Activated CD4-positive, alpha-beta T cell treated with anti-CD3 and anti-CD28 coated beads for 36 hours (primary cell): ENCODE data around the gene ENAH. TPM values are rescaled to one million over a fixed set of nuclear protein-coding genes. Genes with fewer than 3 reads are reported as not detected.

Experiments used
- ATAC-seq: fragments of 200-7000 bp; cut with Tn5 transposase; one replicate; pipeline ENCODE4 v1.10.0; 2021; ENCODE audit warnings: mild to moderate bottlenecking, moderate library complexity
- CTCF ChIA-PET: fragments of 350-600 bp; sonication (Branson Sonifier 250); formaldehyde crosslinking; loops from one replicate; lab custom pipeline; 2021; ENCODE audit warnings: antibody characterized with exemption; lab: Charles Lee
- POLR2A ChIA-PET: fragments of 350-600 bp; sonication (Branson Sonifier 250); formaldehyde crosslinking; loops from one replicate; lab custom pipeline; 2021; ENCODE audit warnings: antibody characterized with exemption, inconsistent platforms; lab: Charles Lee
- DNase-seq: peaks from one replicate; pipeline ENCODE4 v3.0.0-alpha.2; 2020
- H3K27ac Mint-ChIP-seq: one replicate; pipeline ENCODE4 v1.8.0; 2021; ENCODE audit warnings: mixed read lengths
- H3K27me3 Mint-ChIP-seq: one replicate; pipeline ENCODE4 v1.8.0; 2021; ENCODE audit warnings: mixed read lengths
- H3K36me3 Mint-ChIP-seq: one replicate; pipeline ENCODE4 v1.8.0; 2021; ENCODE audit warnings: low read depth, mixed read lengths
- H3K4me1 Mint-ChIP-seq: one replicate; pipeline ENCODE4 v1.8.0; 2021; ENCODE audit warnings: mixed read lengths
- H3K4me3 Mint-ChIP-seq: one replicate; pipeline ENCODE4 v1.8.0; 2021; ENCODE audit warnings: mild to moderate bottlenecking, moderate library complexity, mixed read lengths
- H3K9me3 Mint-ChIP-seq: one replicate; pipeline ENCODE4 v1.8.0; 2021; ENCODE audit warnings: low read depth, mixed read lengths
- intact Hi-C, 2 experiments: fragments of 100-400 bp; cut with DNase I in 1 of 2; cut with micrococcal nuclease in 1 of 2; formaldehyde crosslinking; loops; one replicate each; pipeline versions ENCODE4 v1.14.2 to v1.15.1; 2022 to 2024; cut with DNase I, micrococcal nuclease
- total RNA-seq, 2 experiments: library from RNA; stranded (reverse); gene quantifications; one replicate each; pipeline ENCODE4 v1.2.3, GENCODE V29; 2021

Gene ENAH
- total RNA-seq, 2 experiments from 2014 or later: 0.62 to 0.81 TPM

DNA sequence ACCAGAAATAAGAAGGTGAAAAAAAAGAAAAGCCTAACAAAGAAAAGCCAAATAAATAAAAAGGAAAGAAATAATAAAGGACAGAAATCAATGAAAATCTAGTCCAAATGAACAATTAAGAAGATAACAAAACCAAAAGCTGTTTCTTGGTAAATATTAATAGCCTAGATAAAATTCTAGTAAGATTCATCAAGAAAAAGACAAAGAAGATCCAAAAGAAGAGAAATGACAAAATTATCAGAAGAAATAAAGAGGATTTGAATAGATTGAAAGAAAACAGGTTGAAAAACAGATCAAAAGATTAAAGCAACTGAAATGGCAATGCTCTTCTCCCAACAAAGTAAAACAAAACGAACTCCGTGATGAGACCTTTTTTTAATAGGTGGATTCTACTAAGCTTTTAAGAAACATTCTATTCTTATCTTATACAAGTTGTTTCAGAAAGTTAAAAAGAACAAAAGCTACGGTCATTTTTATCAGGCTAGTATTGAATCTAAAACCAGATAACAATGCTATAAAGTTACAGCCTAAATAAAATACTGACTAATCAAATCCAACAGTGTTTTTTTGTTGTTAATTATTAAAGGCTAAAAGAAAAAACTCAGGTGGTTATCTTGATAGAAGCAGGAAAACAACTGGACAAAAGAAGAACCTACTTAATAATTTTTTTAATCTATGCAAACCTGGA, 50.9 kb downstream of the ENAH start:
- CTCF ChIA-PET: no interaction called here
- POLR2A ChIA-PET: no interaction called here
- H3K27me3 Mint-ChIP-seq: no peaks in the 10 kb centered on the region
- H3K9me3 Mint-ChIP-seq: peaks cover 3% of the 10 kb centered on the region
- H3K27ac Mint-ChIP-seq: no peak overlapping the region
- no peaks in the 10 kb centered on the region for H3K4me1 Mint-ChIP-seq
- intact Hi-C loops: no loop called here
- DNase-seq (no peak), ATAC-seq (no peak)
- H3K36me3 Mint-ChIP-seq: no peaks in the 10 kb centered on the region
- no peak overlapping the region for H3K4me3 Mint-ChIP-seq

GRCh38 chr1:225598847-225599246, 54.1 kb downstream of the ENAH start:
- Mint-ChIP-seq H3K4me3 (no peak overlapping the region), H3K4me1 (no peaks in the 10 kb centered on the region), H3K27ac (no peak overlapping the region), H3K9me3 (peaks cover 3% of the 10 kb centered on the region), H3K27me3 (peaks cover 2% of the 10 kb centered on the region), H3K36me3 (no peaks in the 10 kb centered on the region)
- DNase-seq (no peak), ATAC-seq (no peak)
- POLR2A ChIA-PET: no interaction called here
- CTCF ChIA-PET: no interaction called here
- intact Hi-C loops: no loop called here

- peaks cover 2% of the 10 kb centered on the region for H3K27me3 Mint-ChIP-seq
- intact Hi-C loops: no loop called here
- ATAC-seq (no peak), DNase-seq (no peak)
- no peaks in the 10 kb centered on the region for H3K36me3 Mint-ChIP-seq
- H3K27ac Mint-ChIP-seq: no peak overlapping the region
- no peak overlapping the region for H3K4me3 Mint-ChIP-seq
- H3K9me3 Mint-ChIP-seq: peaks cover 3% of the 10 kb centered on the region
- ChIA-PET CTCF (no interaction called here), POLR2A (no interaction called here)
- H3K4me1 Mint-ChIP-seq: no peaks in the 10 kb centered on the region
These were observed 54.9 kb downstream of the ENAH start for GRCh38 chr1:225597926-225598575.

GRCh38 chr1:225596736-225597135, 56.2 kb downstream of the ENAH start:
- Mint-ChIP-seq H3K27ac (no peak overlapping the region), H3K9me3 (peaks cover 3% of the 10 kb centered on the region), H3K4me1 (no peaks in the 10 kb centered on the region), H3K27me3 (peaks cover 5% of the 10 kb centered on the region), H3K36me3 (no peaks in the 10 kb centered on the region), H3K4me3 (no peak overlapping the region)
- DNase-seq (no peak), ATAC-seq (no peak)
- POLR2A ChIA-PET: no interaction called here
- CTCF ChIA-PET: no interaction called here
- intact Hi-C loops: no loop called here

DNA sequence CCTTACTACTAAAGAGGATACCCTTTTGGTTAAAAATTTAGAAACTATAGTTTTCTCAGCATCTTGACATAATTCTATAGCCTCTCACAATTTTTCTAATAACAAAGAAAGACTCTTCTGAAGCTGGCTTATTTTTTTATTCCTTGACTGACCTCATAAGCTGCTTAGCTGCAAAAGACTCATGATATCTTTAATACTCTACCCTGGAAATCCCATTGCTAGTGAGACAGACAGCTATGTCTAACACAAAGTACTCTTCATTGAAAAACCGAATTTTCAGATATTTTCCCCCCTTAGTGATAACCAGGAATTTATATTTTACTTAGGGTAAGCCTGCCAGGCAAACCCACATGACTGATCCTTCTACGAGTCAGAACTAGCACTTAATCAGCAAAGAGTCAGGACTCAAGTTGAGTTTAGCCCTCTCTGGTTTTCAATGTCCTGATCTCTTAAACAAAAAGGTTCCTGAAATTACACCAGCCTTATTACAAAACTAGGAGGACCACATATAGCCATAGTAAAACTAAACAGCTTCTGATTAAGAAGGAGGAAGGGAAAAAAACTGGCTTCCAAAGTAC, 56.9 kb downstream of the ENAH start:
- Mint-ChIP-seq H3K36me3 (no peaks in the 10 kb centered on the region), H3K4me1 (no peaks in the 10 kb centered on the region), H3K4me3 (no peak overlapping the region), H3K27me3 (peaks cover 5% of the 10 kb centered on the region), H3K9me3 (peaks cover 3% of the 10 kb centered on the region), H3K27ac (no peak overlapping the region)
- ChIA-PET CTCF (interaction anchor here (1.0 to 1.2 kb wide), 2 partner anchors 23 to 27 kb away, joined by 3 read pairs; no protein-coding TSS in a partner anchor), POLR2A (no interaction called here)
- no peak for DNase-seq
- ATAC-seq: no peak
- intact Hi-C loops: no loop called here

DNA sequence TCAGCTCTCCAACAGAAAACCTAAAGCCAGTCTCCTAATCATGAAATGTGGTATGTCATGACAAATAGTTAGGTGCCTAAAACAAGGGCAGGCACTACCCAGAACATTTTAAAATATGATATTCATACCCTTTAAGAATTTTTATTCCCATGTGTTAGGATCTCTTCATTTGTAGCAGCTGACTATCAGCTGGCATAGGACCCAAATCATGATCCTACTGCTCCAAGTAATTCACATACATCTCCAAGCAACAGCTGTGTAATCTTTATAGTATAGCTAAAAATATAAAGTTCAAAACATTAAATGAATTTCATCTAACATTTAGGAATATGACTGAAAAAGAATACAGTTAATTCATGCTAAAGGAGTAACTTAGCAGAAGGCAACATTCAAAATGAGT, 57.5 kb downstream of the ENAH start:
- peaks cover 3% of the 10 kb centered on the region for H3K9me3 Mint-ChIP-seq
- ChIA-PET POLR2A (no interaction called here), CTCF (interaction anchor here (1.0 to 1.2 kb wide), 2 partner anchors 24 to 27 kb away, joined by 3 read pairs; no protein-coding TSS in a partner anchor)
- no peaks in the 10 kb centered on the region for H3K4me1 Mint-ChIP-seq
- H3K4me3 Mint-ChIP-seq: no peak overlapping the region
- intact Hi-C loops: no loop called here
- DNase-seq (no peak), ATAC-seq (no peak)
- H3K27me3 Mint-ChIP-seq: peaks cover 5% of the 10 kb centered on the region
- H3K27ac Mint-ChIP-seq: no peak overlapping the region
- no peaks in the 10 kb centered on the region for H3K36me3 Mint-ChIP-seq

DNA sequence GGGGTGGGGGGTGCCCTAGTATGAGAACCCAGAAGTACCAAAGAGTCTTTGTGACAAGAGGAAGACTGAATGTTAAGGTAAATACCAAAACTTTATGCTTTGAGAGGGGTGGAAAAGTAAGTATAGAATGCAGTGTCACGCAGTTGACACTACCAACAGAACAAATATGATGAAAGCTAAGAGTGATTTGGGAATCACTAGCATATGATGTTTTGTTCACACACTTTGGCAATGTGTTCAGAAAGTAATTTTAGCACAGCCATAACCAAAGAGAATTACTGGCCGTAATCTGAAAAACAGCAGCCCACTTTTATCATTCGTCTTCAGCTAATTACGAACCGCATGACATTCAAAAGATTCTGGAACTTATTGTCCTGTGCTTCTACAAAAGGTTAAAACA, 59.5 kb downstream of the ENAH start:
- no peak for DNase-seq
- ATAC-seq: no peak
- POLR2A ChIA-PET: no interaction called here
- Mint-ChIP-seq H3K36me3 (no peaks in the 10 kb centered on the region), H3K27me3 (peaks cover 5% of the 10 kb centered on the region), H3K4me1 (no peaks in the 10 kb centered on the region), H3K27ac (no peak overlapping the region), H3K4me3 (no peak overlapping the region), H3K9me3 (no peaks in the 10 kb centered on the region)
- intact Hi-C loops: no loop called here
- CTCF ChIA-PET: no interaction called here

DNA sequence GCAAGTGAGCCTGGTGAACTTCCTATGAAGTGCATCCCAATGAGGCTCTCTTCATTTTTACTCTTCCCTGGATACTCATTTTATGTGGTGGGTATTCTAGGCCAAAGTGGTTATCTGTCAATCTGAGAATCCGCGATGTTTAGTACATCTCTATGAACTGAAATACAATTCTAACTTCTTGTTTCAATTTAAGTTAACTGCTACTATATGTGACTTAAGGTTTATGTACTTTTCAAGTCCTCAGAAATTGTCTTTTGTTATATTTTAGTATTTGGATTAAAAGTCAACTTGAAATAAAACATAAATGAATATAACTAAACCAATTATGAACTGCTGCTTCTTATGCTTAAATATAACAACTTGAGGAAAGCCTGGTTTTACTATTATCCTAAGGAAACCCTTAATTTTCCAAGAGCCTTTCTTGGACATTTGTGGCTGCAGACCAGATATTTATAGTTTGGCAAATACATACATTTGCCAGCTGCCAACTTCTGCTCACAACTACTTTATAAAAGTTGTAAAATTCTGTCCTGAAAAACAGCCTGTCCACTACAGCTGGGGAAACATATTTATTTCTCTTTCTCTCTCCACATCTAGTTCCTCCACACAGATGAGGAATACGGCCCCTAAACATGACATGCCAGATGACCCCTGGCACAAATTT, 60.4 kb downstream of the ENAH start:
- no peaks in the 10 kb centered on the region for H3K36me3 Mint-ChIP-seq
- ChIA-PET POLR2A (no interaction called here), CTCF (no interaction called here)
- ATAC-seq (no peak), DNase-seq (no peak)
- no peak overlapping the region for H3K27ac Mint-ChIP-seq
- peaks cover 5% of the 10 kb centered on the region for H3K27me3 Mint-ChIP-seq
- H3K4me3 Mint-ChIP-seq: no peak overlapping the region
- no peaks in the 10 kb centered on the region for H3K4me1 Mint-ChIP-seq
- intact Hi-C loops: no loop called here
- H3K9me3 Mint-ChIP-seq: no peaks in the 10 kb centered on the region

DNA sequence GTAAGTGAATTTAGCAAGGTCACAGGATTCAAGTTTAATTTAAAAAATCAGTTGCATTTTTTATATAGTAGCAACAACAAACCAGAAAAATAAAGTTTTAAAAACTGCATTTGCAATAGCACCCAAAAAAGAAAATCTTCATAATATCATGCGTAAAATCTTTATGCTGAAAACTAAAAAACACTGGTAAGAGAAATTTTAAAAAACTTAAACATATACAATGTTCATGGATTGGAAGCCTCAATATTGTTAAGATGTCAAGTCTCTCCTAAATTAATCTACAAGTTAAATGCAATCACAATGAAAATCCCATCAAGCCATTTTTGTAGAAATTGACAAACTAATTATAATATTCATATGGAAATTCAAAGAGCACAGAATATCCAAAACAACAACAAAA, 65.6 kb downstream of the ENAH start:
- ATAC-seq: no peak
- Mint-ChIP-seq H3K9me3 (no peaks in the 10 kb centered on the region), H3K27ac (no peak overlapping the region), H3K4me1 (no peaks in the 10 kb centered on the region), H3K4me3 (no peak overlapping the region), H3K36me3 (no peaks in the 10 kb centered on the region), H3K27me3 (peaks cover 6% of the 10 kb centered on the region)
- POLR2A ChIA-PET: no interaction called here
- CTCF ChIA-PET: no interaction called here
- no peak for DNase-seq
- intact Hi-C loops: no loop called here

- Mint-ChIP-seq H3K36me3 (no peaks in the 10 kb centered on the region), H3K27me3 (peaks cover 3% of the 10 kb centered on the region), H3K27ac (no peak overlapping the region), H3K4me1 (peaks cover 2% of the 10 kb centered on the region), H3K4me3 (no peak overlapping the region), H3K9me3 (no peaks in the 10 kb centered on the region)
- intact Hi-C loops: no loop called here
- ATAC-seq (no peak), DNase-seq (no peak)
- ChIA-PET POLR2A (interaction anchor here (0.6 kb wide), 1 partner anchor 709 kb away, joined by 3 read pairs; no protein-coding TSS in a partner anchor), CTCF (interaction anchor here (0.6 kb wide), 1 partner anchor 9 kb away, joined by 3 read pairs; no protein-coding TSS in a partner anchor)
These were observed 71.7 kb downstream of the ENAH start for GRCh38 chr1:225581186-225581585.

GRCh38 chr1:225580238-225581099, 72.5 kb downstream of the ENAH start:
- Mint-ChIP-seq H3K9me3 (no peaks in the 10 kb centered on the region), H3K27ac (no peak overlapping the region), H3K36me3 (no peaks in the 10 kb centered on the region), H3K4me3 (no peak overlapping the region), H3K4me1 (peaks cover 2% of the 10 kb centered on the region), H3K27me3 (peaks cover 3% of the 10 kb centered on the region)
- intact Hi-C loops: no loop called here
- POLR2A ChIA-PET: no interaction called here
- ATAC-seq: no peak
- CTCF ChIA-PET: interaction anchor here (0.6 to 0.9 kb wide), 3 partner anchors 22 to 259 kb away, joined by 3 read pairs; no protein-coding TSS in a partner anchor
- DNase-seq: no peak
